NCI-H1436 treated with DMSO at 0.1 percent for 48 hours (cell line): ENCODE measurements around the gene MRS2.

Experiments
- DNase-seq: peaks from one replicate; lab custom pipeline; 2025; lab: John Stamatoyannopoulos, UW

Gene MRS2

GRCh38 chr6:24430086-24430485 lies 27.4 kb downstream of the MRS2 start:
- no peak for DNase-seq

- DNase-seq: no peak
These were observed 28.3 kb downstream of the MRS2 start for GRCh38 chr6:24431045-24431451.

- DNase-seq: no peak
These were observed 29.9 kb downstream of the MRS2 start for GRCh38 chr6:24432611-24433010.

- no peak for DNase-seq
These were observed 34.2 kb downstream of the MRS2 start for GRCh38 chr6:24436979-24437378.

GRCh38 chr6:24439858-24440539 lies 37.3 kb downstream of the MRS2 start:
- DNase-seq: no peak

- no peak for DNase-seq
These were observed 38.3 kb downstream of the MRS2 start for GRCh38 chr6:24440897-24441598.

- DNase-seq: no peak
These were observed 38.8 kb downstream of the MRS2 start for GRCh38 chr6:24441599-24441904.

GRCh38 chr6:24444588-24444987 lies 41.9 kb downstream of the MRS2 start:
- DNase-seq: no peak

GRCh38 chr6:24445704-24446103 lies 43.0 kb downstream of the MRS2 start:
- no peak for DNase-seq

- no peak for DNase-seq
These were observed 43.9 kb downstream of the MRS2 start for GRCh38 chr6:24446670-24447069.

- no peak for DNase-seq
These were observed 45.7 kb downstream of the MRS2 start for GRCh38 chr6:24448396-24448795.

- no peak for DNase-seq
These were observed 46.2 kb downstream of the MRS2 start for GRCh38 chr6:24448828-24449525.

GRCh38 chr6:24451581-24452388 lies 49.0 kb downstream of the MRS2 start:
- DNase-seq: no peak

- no peak for DNase-seq
These were observed 51.2 kb downstream of the MRS2 start for GRCh38 chr6:24453921-24454320.

- DNase-seq: no peak
These were observed 51.7 kb downstream of the MRS2 start for GRCh38 chr6:24454452-24454851.

- no peak for DNase-seq
These were observed 52.3 kb downstream of the MRS2 start for GRCh38 chr6:24455061-24455460.

GRCh38 chr6:24458134-24458533 lies 55.4 kb downstream of the MRS2 start:
- no peak for DNase-seq

- no peak for DNase-seq
These were observed 56.2 kb downstream of the MRS2 start for GRCh38 chr6:24458941-24459340.

- DNase-seq: no peak
These were observed 58.2 kb downstream of the MRS2 start for GRCh38 chr6:24460966-24461365.

GRCh38 chr6:24464253-24465038 lies 61.7 kb downstream of the MRS2 start:
- no peak for DNase-seq

GRCh38 chr6:24469811-24470210 lies 67.1 kb downstream of the MRS2 start:
- no peak for DNase-seq

- no peak for DNase-seq
These were observed 69.4 kb downstream of the MRS2 start for GRCh38 chr6:24472181-24472580.
